CD14-positive monocyte (primary cell): ENCODE results near the gene PROM2. TPM values are rescaled to one million over a fixed set of nuclear protein-coding genes. Genes with fewer than 3 reads are reported as not detected.

Source experiments
- DNase-seq, 3 donors: peaks; one replicate each; pipeline ENCODE4 v3.0.0-alpha.2; 2011 to 2022
- H2AFZ ChIP-seq: 2 replicates; pipeline ENCODE4 v1.6.0; 2012; ENCODE audit warnings: mild to moderate bottlenecking, low read depth, low read length, inconsistent platforms; ENCODE audit not compliant: insufficient read depth, poor library complexity, severe bottlenecking
- H3K27ac ChIP-seq, 2 donors: 1 replicate in 1 of 2; 2 replicates in 1 of 2; pipeline ENCODE4 v1.5.1; 2012 to 2013; ENCODE audit warnings: low read length in 2 of 2, control low read depth in 1 of 2, inconsistent platforms in 1 of 2, low read depth in 1 of 2, mild to moderate bottlenecking in 1 of 2
- H3K27me3 ChIP-seq, 2 donors: one replicate each; pipeline versions ENCODE4 v1.6.0 to v1.6.1; 2011 to 2013; ENCODE audit warnings: low read length in 2 of 2; ENCODE audit not compliant: control insufficient read depth in 2 of 2, insufficient read depth in 2 of 2
- H3K36me3 ChIP-seq, 2 donors: replicated peaks in 1 of 2; 1 replicate in 1 of 2; 2 replicates in 1 of 2; pipeline versions ENCODE4 v1.5.1 to v1.6.1; 2012 to 2013; ENCODE audit warnings: low read length in 2 of 2, control low read depth in 1 of 2, inconsistent platforms in 1 of 2, mild to moderate bottlenecking in 1 of 2; ENCODE audit not compliant: insufficient read depth in 2 of 2, control insufficient read depth in 1 of 2
- H3K4me1 ChIP-seq, 2 donors: 1 replicate in 1 of 2; 2 replicates in 1 of 2; pipeline versions ENCODE4 v1.5.1 to v1.6.1; 2012 to 2013; ENCODE audit warnings: low read length in 2 of 2, control low read depth in 1 of 2, inconsistent platforms in 1 of 2, mild to moderate bottlenecking in 1 of 2, moderate library complexity in 1 of 2; ENCODE audit not compliant: insufficient read depth in 2 of 2, control insufficient read depth in 1 of 2
- H3K4me2 ChIP-seq: replicated peaks from 2 replicates; pipeline ENCODE3; 2012; ENCODE audit warnings: low read length, moderate library complexity, mild to moderate bottlenecking; ENCODE audit not compliant: poor library complexity, severe bottlenecking; ENCODE audit errors: extremely low read depth
- H3K4me3 ChIP-seq, 3 experiments: fragments of 200-600 bp in 1 of 3; sonication (generic) in 1 of 3; replicated peaks in 1 of 3; 1 replicate in 2 of 3; 2 replicates in 1 of 3; pipeline ENCODE4 v1.5.1; 2011 to 2013; ENCODE audit warnings: low read length in 3 of 3, mild to moderate bottlenecking in 3 of 3, control low read depth in 2 of 3, low read depth in 2 of 3, inconsistent platforms in 1 of 3, moderate library complexity in 1 of 3
- H3K79me2 ChIP-seq: 2 replicates; pipeline ENCODE4 v1.6.0; 2012; ENCODE audit warnings: mild to moderate bottlenecking, control low read depth, inconsistent platforms, low read length, moderate library complexity; ENCODE audit not compliant: insufficient read depth
- H3K9ac ChIP-seq: 2 replicates; pipeline ENCODE4 v1.6.0; 2017; ENCODE audit warnings: low read length, mild to moderate bottlenecking; ENCODE audit not compliant: insufficient read depth, poor library complexity, severe bottlenecking
- H3K9me3 ChIP-seq, 2 donors: replicated peaks in 1 of 2; 1 replicate in 1 of 2; 2 replicates in 1 of 2; pipeline versions ENCODE4 v1.5.1 to v1.6.1; 2012 to 2013; ENCODE audit warnings: low read length in 2 of 2, control low read depth in 1 of 2; ENCODE audit not compliant: control insufficient read depth in 1 of 2, insufficient read depth in 1 of 2
- H4K20me1 ChIP-seq: 2 replicates; pipeline ENCODE4 v1.6.0; 2012; ENCODE audit warnings: mild to moderate bottlenecking, low read length, control low read depth, moderate library complexity; ENCODE audit not compliant: insufficient read depth
- H3K27ac Mint-ChIP-seq, 7 donors: one replicate each; pipeline ENCODE4 v1.8.0; 2020; ENCODE audit warnings: mild to moderate bottlenecking in 7 of 7, mixed read lengths in 7 of 7, moderate library complexity in 6 of 7, inconsistent platforms in 2 of 7
- H3K27me3 Mint-ChIP-seq, 3 donors: one replicate each; pipeline ENCODE4 v1.8.0; 2021 to 2022; ENCODE audit warnings: low read depth in 3 of 3, mild to moderate bottlenecking in 3 of 3, mixed read lengths in 3 of 3, moderate library complexity in 3 of 3, inconsistent platforms in 1 of 3
- H3K36me3 Mint-ChIP-seq, 2 donors: one replicate each; pipeline ENCODE4 v1.8.0; 2020; ENCODE audit warnings: mixed read lengths in 2 of 2, inconsistent platforms in 1 of 2, mild to moderate bottlenecking in 1 of 2
- H3K4me1 Mint-ChIP-seq: one replicate; pipeline ENCODE4 v1.8.0; 2020; ENCODE audit warnings: mild to moderate bottlenecking, mixed read lengths
- H3K4me3 Mint-ChIP-seq, 2 donors: one replicate each; pipeline ENCODE4 v1.8.0; 2020; ENCODE audit warnings: mild to moderate bottlenecking in 2 of 2, mixed read lengths in 2 of 2, moderate library complexity in 1 of 2
- H3K9me3 Mint-ChIP-seq, 7 donors: one replicate each; pipeline ENCODE4 v1.8.0; 2020 to 2022; ENCODE audit warnings: mixed read lengths in 7 of 7, mild to moderate bottlenecking in 6 of 7, moderate library complexity in 6 of 7, inconsistent platforms in 2 of 7
- WGBS: methylation state at CpG from one replicate; pipeline ENCODE4 v1.1.5; 2013; ENCODE audit warnings: missing lambda C conversion rate; ENCODE audit not compliant: insufficient coverage; 5-methylcytosine and 5-hydroxymethylcytosine counted together
- intact Hi-C, 2 donors: fragments of 100-400 bp; cut with micrococcal nuclease; formaldehyde crosslinking; loops; one replicate each; pipeline versions ENCODE4 v1.15.0 to v1.15.1; 2023
- polyA plus RNA-seq, 3 donors: library from polyadenylated mRNA; depleted of rRNA in 1 of 3; unstranded in 2 of 3; stranded (reverse) in 1 of 3; fragments of 300-500 nt in 2 of 3; fragments of >200 nt in 1 of 3; fragmentation: Illumina TruSeq in 2 of 3; gene quantifications; 1 replicate in 2 of 3; 2 replicates in 1 of 3; pipeline ENCODE4 v1.2.3, GENCODE V29; 2012 to 2021
- TF ChIP-seq, protein P1 (sequence below): fragments of 200-600 bp; IDR thresholded peaks from one replicate; pipeline ENCODE4 v1.8.0; 2022; ENCODE audit warnings: antibody characterized with exemption, mild to moderate bottlenecking

The PROM2 gene
- polyA plus RNA-seq, 3 donors = 0.41 TPM; not detected in 2

DNA sequence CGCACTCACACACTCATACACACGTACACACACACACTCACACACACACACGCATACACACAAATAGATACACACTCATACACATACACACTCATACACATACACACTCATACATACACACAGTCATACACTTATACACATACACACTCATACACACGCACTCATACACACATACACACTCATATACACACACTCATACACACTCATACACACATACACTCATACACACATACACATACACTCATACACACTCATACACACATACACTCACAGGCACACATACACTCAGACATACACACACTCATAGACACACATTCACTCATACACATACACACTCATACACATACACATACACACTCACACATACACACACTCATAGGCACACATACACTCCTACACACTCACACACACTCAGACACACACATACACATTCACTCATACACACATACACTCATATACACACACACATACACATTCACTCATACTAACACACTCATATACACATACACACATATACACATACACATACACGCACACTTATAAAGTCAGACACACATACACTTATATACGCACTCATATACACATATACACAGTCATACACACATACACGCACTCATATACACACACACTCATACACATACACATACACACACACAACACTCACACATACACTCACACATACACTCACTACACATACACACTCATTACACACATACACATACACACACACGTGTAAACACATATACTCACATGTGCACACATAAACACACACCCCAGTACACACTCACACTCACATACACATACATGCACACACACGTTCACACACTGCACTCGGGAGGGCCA is 51.6 kb downstream of the PROM2 start:
- intact Hi-C loops = no loop called here
- no peaks in the 10 kb centered on the region for H3K36me3 ChIP-seq
- H3K4me1 ChIP-seq = no peaks in the 10 kb centered on the region

DNA sequence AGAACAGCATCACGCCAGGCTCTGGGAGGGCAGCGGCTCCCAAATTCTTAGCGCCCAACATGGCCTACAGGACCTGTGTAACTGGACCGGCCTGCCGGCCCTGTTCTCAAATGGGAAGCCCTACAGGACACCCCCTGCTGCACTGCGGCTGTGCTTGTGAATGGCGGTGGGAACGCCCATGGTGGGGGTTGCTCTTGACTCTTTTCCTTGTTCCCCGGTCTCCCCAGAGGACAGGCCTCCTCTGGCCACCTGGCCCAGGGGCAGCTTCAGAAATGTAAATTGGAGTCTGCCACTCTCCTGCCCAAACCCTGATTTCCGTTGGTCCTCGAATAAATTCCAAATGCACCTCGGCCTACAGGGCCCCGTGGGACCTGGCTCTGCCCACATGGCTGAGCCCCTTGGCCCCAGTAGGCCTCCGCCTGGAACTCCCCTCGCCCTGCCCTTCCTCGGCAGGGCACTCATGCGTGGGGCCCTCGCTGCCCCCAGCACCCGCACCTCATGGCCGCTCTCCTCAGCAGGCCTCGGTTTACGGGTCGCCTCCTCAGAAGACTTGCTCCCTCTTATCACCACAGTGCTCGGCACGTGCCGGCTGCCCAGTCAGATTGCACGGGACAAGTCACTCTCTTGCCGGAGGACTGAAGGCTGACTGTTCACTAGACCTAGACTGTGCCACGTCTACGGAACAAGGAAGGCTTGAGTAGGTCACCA is 52.3 kb downstream of the PROM2 start:
- no peak overlapping the region for H3K4me3 ChIP-seq
- intact Hi-C loops = no loop called here
- H3K36me3 ChIP-seq = no peaks in the 10 kb centered on the region
- H3K36me3 Mint-ChIP-seq = no peaks in the 10 kb centered on the region
- H3K4me2 ChIP-seq = no peak overlapping the region
- peaks cover 0 to 7% (median 1%) of the 10 kb centered on the region in 7 donors for H3K9me3 Mint-ChIP-seq
- H3K9ac ChIP-seq = no peak overlapping the region
- H3K9me3 ChIP-seq = no peaks in the 10 kb centered on the region
- H3K27me3 ChIP-seq = no peaks in the 10 kb centered on the region
- no peak overlapping the region for H3K27ac Mint-ChIP-seq
- H3K79me2 ChIP-seq = no peaks in the 10 kb centered on the region
- WGBS = 95% methylated on average over 20 of the region's 30 CpGs
- peaks cover 0 to 7% (median 1%) of the 10 kb centered on the region in 3 donors for H3K27me3 Mint-ChIP-seq
- TF ChIP-seq, protein P1, sequence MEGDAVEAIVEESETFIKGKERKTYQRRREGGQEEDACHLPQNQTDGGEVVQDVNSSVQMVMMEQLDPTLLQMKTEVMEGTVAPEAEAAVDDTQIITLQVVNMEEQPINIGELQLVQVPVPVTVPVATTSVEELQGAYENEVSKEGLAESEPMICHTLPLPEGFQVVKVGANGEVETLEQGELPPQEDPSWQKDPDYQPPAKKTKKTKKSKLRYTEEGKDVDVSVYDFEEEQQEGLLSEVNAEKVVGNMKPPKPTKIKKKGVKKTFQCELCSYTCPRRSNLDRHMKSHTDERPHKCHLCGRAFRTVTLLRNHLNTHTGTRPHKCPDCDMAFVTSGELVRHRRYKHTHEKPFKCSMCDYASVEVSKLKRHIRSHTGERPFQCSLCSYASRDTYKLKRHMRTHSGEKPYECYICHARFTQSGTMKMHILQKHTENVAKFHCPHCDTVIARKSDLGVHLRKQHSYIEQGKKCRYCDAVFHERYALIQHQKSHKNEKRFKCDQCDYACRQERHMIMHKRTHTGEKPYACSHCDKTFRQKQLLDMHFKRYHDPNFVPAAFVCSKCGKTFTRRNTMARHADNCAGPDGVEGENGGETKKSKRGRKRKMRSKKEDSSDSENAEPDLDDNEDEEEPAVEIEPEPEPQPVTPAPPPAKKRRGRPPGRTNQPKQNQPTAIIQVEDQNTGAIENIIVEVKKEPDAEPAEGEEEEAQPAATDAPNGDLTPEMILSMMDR = no peak
- no peak overlapping the region for H3K4me3 Mint-ChIP-seq
- H2AFZ ChIP-seq = no peak overlapping the region
- H3K27ac ChIP-seq = no peak overlapping the region
- H3K4me1 Mint-ChIP-seq = no peaks in the 10 kb centered on the region
- no peaks in the 10 kb centered on the region for H3K4me1 ChIP-seq
- H4K20me1 ChIP-seq = no peaks in the 10 kb centered on the region
- no peak for DNase-seq

More for the DNA sequence above, 51.6 kb downstream of the PROM2 start:
- H4K20me1 ChIP-seq = no peaks in the 10 kb centered on the region
- WGBS = 97% methylated on average over 10 of the region's 10 CpGs
- H3K27ac Mint-ChIP-seq = no peak overlapping the region
- H3K4me3 ChIP-seq = no peak overlapping the region
- H3K4me1 Mint-ChIP-seq = no peaks in the 10 kb centered on the region
- H2AFZ ChIP-seq = no peak overlapping the region
- no peak overlapping the region for H3K4me2 ChIP-seq
- no peaks in the 10 kb centered on the region for H3K79me2 ChIP-seq
- no peaks in the 10 kb centered on the region for H3K9me3 ChIP-seq
- DNase-seq = no peak
- H3K27me3 ChIP-seq = no peaks in the 10 kb centered on the region
- TF ChIP-seq, protein P1 = no peak
- H3K9me3 Mint-ChIP-seq = peaks cover 0 to 7% (median 1%) of the 10 kb centered on the region in 7 donors
- H3K4me3 Mint-ChIP-seq = no peak overlapping the region
- no peak overlapping the region for H3K27ac ChIP-seq
- H3K9ac ChIP-seq = no peak overlapping the region
- H3K27me3 Mint-ChIP-seq = peaks cover 0 to 7% (median 2%) of the 10 kb centered on the region in 3 donors
- no peaks in the 10 kb centered on the region for H3K36me3 Mint-ChIP-seq
